HG02763 (cell line): Measurements from ENCODE around the gene BTN1A1.
"Not testable (repeated sequence)": the region's sequence is repeated elsewhere in the genome, so short reads cannot be mapped to it uniquely, and the experiment has no call there.

Experiments used
- ATAC-seq: cut with Tn5 transposase; IDR thresholded peaks from one replicate; pipeline ENCODE4 v1.9.1; 2021; ENCODE audit warnings: mild to moderate bottlenecking, moderate library complexity; ENCODE audit not compliant: unreplicated experiment

BTN1A1 gene

GRCh38 chr6:26536571-26537159, 36.6 kb downstream of the BTN1A1 start:
- no peak for ATAC-seq

GRCh38 chr6:26537160-26537845, 37.2 kb downstream of the BTN1A1 start:
- peak; percentile 53 for ATAC-seq

- ATAC-seq, result peak; percentile 48
Observed at GRCh38 chr6:26537846-26538571, 37.9 kb downstream of the BTN1A1 start, which contains the start of gene HMGN4. TSS of gene HMGN4 (plus strand) at chr6:26538366. CDS start at chr6:26545207, 6,841 bp downstream.

- ATAC-seq, result no peak
Observed at GRCh38 chr6:26538572-26538902, 38.4 kb downstream of the BTN1A1 start.

- ATAC-seq, result no peak
Observed at GRCh38 chr6:26539071-26539615, 39.0 kb downstream of the BTN1A1 start.

- no peak for ATAC-seq
Observed at GRCh38 chr6:26541579-26541978, 41.5 kb downstream of the BTN1A1 start.

- ATAC-seq, result no peak
Observed at GRCh38 chr6:26543953-26544352, 43.9 kb downstream of the BTN1A1 start.

GRCh38 chr6:26544473-26544872, 44.4 kb downstream of the BTN1A1 start:
- no peak for ATAC-seq

GRCh38 chr6:26545627-26546026, 45.5 kb downstream of the BTN1A1 start:
- no peak for ATAC-seq

GRCh38 chr6:26547363-26547762, 47.3 kb downstream of the BTN1A1 start:
- not testable (repeated sequence) for ATAC-seq

- ATAC-seq, result no peak
Observed at GRCh38 chr6:26550250-26550993, 50.3 kb downstream of the BTN1A1 start.

GRCh38 chr6:26552205-26552604, 52.1 kb downstream of the BTN1A1 start:
- no peak for ATAC-seq

GRCh38 chr6:26552640-26553188, 52.6 kb downstream of the BTN1A1 start:
- ATAC-seq, result no peak

GRCh38 chr6:26553264-26553634, 53.1 kb downstream of the BTN1A1 start:
- peak; percentile 40 for ATAC-seq

- peak; percentile 36 for ATAC-seq
Observed at GRCh38 chr6:26553635-26554446, 53.7 kb downstream of the BTN1A1 start.

- ATAC-seq, result no peak
Observed at GRCh38 chr6:26554447-26554696, 54.3 kb downstream of the BTN1A1 start.

GRCh38 chr6:26554697-26555504, 54.8 kb downstream of the BTN1A1 start:
- peak; percentile 25 for ATAC-seq

- no peak for ATAC-seq
Observed at GRCh38 chr6:26555505-26556262, 55.6 kb downstream of the BTN1A1 start.
